ENCODE data around the gene EPS8L1. TPM values are rescaled to one million over a fixed set of nuclear protein-coding genes. Genes with fewer than 3 reads are reported as not detected.

The EPS8L1 gene
- total and polyA plus RNA-seq, 2 of the 4 experiments (the other 2 are of a cell fraction): 0.90 to 2.9 TPM

DNA sequence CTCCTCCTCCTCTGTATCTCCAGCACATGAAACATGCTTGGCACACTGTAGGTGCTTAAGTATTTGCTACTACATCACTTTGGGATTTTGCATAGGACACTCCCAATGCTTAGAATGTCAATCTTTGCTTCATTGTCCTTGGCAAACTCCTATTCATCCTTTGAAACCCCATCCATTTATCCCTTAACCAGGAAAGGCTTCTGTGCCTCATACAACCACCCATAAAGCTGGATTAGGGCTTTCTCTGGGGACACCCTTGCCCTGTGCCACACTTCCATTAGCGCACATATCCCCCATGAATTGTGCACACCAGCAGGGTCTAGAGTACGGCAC, 5.8 kb upstream of the EPS8L1 start:
- Histone ChIP-seq H3K9me1 (ENCODE audit: insufficient read depth, low read length) (no peaks in the 10 kb centered on the region), H2BK20ac (ENCODE audit: low read depth, low read length) (no peak overlapping the region), H4K8ac (ENCODE audit: low read depth in 2 of 2, low read length in 2 of 2) (no peak overlapping the region), H3K18ac (ENCODE audit: low read depth, low read length) (no peak overlapping the region), H3K27me3 (ENCODE audit: control insufficient read depth, insufficient read depth, low read length) (peaks cover 26% of the 10 kb centered on the region), H3K4me3 (ENCODE audit: insufficient read depth, low read depth, low read length) (no peak overlapping the region), H3K14ac (replicated peaks; ENCODE audit: low read depth, low read length) (no peak overlapping the region), H4K91ac (ENCODE audit: insufficient read depth, low read depth, low read length) (no peak overlapping the region), H2AFZ (replicated peaks; ENCODE audit: low read length, poor library complexity) (no peak overlapping the region), H3K36me3 (ENCODE audit: control insufficient read depth, insufficient read depth, low read length) (no peaks in the 10 kb centered on the region), H3K9ac (ENCODE audit: low read depth, low read length) (no peak overlapping the region), H2AK9ac (replicated peaks; ENCODE audit: low read depth, low read length, poor library complexity) (no peak overlapping the region), H3K4me2 (ENCODE audit: low read depth, low read length) (no peak overlapping the region), H4K5ac (ENCODE audit: low read depth, low read length) (no peak overlapping the region), H3K23ac (ENCODE audit: low read depth, low read length) (no peak overlapping the region), H3K4ac (ENCODE audit: low read depth, low read length) (no peak overlapping the region), H2AK5ac (ENCODE audit: low read depth, low read length) (no peak overlapping the region), H3K79me1 (ENCODE audit: low read depth in 1 of 2, low read length in 2 of 2) (no peaks in the 10 kb centered on the region), H3K4me1 (ENCODE audit: control insufficient read depth, insufficient read depth, low read length) (peaks cover 5% of the 10 kb centered on the region; the same call in 1 of the 2 replicates), H2BK120ac (ENCODE audit: low read depth, low read length) (no peak overlapping the region), H2BK15ac (ENCODE audit: low read depth, low read length) (no peak overlapping the region), H3K9me3 (ENCODE audit: control insufficient read depth, insufficient read depth, low read length) (peaks cover 3% of the 10 kb centered on the region), H3K56ac (ENCODE audit: extremely low read depth, insufficient read depth, low read length) (no peak overlapping the region), H2BK5ac (ENCODE audit: low read depth, low read length, poor library complexity, severe bottlenecking) (no peak overlapping the region), H4K20me1 (ENCODE audit: insufficient read depth, low read length) (no peaks in the 10 kb centered on the region), H3K27ac (ENCODE audit: insufficient read depth, low read length) (no peak overlapping the region)
- dilution Hi-C loops (cut with HindIII; ENCODE audit: low sequenced_read_pairs, unreplicated experiment) (no loop called here), in situ Hi-C loops (cut with MboI; ENCODE audit: low sequenced_read_pairs) (no loop called here), intact Hi-C loops (cut with micrococcal nuclease) (loop anchor here (10.0 kb wide), 1 partner anchor 595 kb away; the partner anchor contains the start of gene CDC42EP5)
- CTCF ChIA-PET: interaction anchor here (0.7 kb wide), 1 partner anchor 24 kb away, joined by 4 read pairs; no protein-coding TSS in a partner anchor
- TF ChIP-seq CHD1 (IDR thresholded peaks at IDR 0.05; ENCODE audit: low read depth, low read length) (no peak), MAZ (IDR thresholded peaks at IDR 0.05; ENCODE audit: borderline replicate concordance, low read depth, low read length) (no peak), POLR2A (IDR thresholded peaks at IDR 0.05; ENCODE audit: low read depth, low read length) (no peak), RAD21 (IDR thresholded peaks at IDR 0.05; ENCODE audit: low read length) (no peak), MXI1 (IDR thresholded peaks at IDR 0.05; ENCODE audit: borderline replicate concordance, low read depth, low read length) (no peak), FOS (IDR thresholded peaks at IDR 0.05; ENCODE audit: low read depth, low read length) (no peak), MAFK (IDR thresholded peaks at IDR 0.05; ENCODE audit: low read depth, low read length) (no peak), CEBPB (IDR thresholded peaks at IDR 0.05; ENCODE audit: low read depth, low read length) (no peak)
- TF ChIP-seq, protein P1, sequence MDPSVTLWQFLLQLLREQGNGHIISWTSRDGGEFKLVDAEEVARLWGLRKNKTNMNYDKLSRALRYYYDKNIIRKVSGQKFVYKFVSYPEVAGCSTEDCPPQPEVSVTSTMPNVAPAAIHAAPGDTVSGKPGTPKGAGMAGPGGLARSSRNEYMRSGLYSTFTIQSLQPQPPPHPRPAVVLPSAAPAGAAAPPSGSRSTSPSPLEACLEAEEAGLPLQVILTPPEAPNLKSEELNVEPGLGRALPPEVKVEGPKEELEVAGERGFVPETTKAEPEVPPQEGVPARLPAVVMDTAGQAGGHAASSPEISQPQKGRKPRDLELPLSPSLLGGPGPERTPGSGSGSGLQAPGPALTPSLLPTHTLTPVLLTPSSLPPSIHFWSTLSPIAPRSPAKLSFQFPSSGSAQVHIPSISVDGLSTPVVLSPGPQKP (IDR thresholded peaks at IDR 0.05; ENCODE audit: borderline replicate concordance, low read depth, low read length): no peak
- TF ChIP-seq, protein P2, sequence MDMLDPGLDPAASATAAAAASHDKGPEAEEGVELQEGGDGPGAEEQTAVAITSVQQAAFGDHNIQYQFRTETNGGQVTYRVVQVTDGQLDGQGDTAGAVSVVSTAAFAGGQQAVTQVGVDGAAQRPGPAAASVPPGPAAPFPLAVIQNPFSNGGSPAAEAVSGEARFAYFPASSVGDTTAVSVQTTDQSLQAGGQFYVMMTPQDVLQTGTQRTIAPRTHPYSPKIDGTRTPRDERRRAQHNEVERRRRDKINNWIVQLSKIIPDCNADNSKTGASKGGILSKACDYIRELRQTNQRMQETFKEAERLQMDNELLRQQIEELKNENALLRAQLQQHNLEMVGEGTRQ (IDR thresholded peaks at IDR 0.05; ENCODE audit: low read depth, low read length): no peak
- TF ChIP-seq, protein P3, sequence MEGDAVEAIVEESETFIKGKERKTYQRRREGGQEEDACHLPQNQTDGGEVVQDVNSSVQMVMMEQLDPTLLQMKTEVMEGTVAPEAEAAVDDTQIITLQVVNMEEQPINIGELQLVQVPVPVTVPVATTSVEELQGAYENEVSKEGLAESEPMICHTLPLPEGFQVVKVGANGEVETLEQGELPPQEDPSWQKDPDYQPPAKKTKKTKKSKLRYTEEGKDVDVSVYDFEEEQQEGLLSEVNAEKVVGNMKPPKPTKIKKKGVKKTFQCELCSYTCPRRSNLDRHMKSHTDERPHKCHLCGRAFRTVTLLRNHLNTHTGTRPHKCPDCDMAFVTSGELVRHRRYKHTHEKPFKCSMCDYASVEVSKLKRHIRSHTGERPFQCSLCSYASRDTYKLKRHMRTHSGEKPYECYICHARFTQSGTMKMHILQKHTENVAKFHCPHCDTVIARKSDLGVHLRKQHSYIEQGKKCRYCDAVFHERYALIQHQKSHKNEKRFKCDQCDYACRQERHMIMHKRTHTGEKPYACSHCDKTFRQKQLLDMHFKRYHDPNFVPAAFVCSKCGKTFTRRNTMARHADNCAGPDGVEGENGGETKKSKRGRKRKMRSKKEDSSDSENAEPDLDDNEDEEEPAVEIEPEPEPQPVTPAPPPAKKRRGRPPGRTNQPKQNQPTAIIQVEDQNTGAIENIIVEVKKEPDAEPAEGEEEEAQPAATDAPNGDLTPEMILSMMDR (conservative IDR thresholded peaks at IDR 0.05; ENCODE audit: low read depth, low read length): no peak
- no TSS peak for BruUV-seq (replicated peaks)
- DNase-seq (no peak), ATAC-seq (ENCODE audit: low read depth) (no peak)
- 100% methylated on average over 1 of the region's 2 CpGs; no CpG with 5 or more reads in 1 of the 2 experiments for WGBS, 2 experiments (ENCODE audit: extremely low coverage in 2 of 2, insufficient read length in 1 of 2)
- POLR2A ChIA-PET (ENCODE audit: unreplicated experiment): no interaction called here
